T-helper 2 cell (primary cell): ENCODE data around the gene TRMU.

Source experiments
- DNase-seq, 5 experiments: peaks; one replicate each; pipeline versions ENCODE4 v3.0.0 to v3.0.0-alpha.2; 2012 to 2022
- total RNA-seq, 2 donors: gene quantifications; one replicate each; lab custom pipeline; 2026; lab: John Stamatoyannopoulos, UW

TRMU gene, protein sequence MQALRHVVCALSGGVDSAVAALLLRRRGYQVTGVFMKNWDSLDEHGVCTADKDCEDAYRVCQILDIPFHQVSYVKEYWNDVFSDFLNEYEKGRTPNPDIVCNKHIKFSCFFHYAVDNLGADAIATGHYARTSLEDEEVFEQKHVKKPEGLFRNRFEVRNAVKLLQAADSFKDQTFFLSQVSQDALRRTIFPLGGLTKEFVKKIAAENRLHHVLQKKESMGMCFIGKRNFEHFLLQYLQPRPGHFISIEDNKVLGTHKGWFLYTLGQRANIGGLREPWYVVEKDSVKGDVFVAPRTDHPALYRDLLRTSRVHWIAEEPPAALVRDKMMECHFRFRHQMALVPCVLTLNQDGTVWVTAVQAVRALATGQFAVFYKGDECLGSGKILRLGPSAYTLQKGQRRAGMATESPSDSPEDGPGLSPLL
- 29.6 to 45.2 reads per million in 2 donors for total RNA-seq

GRCh38 chr22:46335201-46336118 is at the start of gene TRMU:
TSS of gene TRMU (plus strand) at chr22:46335714. CDS start at chr22:46335765, 51 bp downstream.
- DNase-seq = peak; percentile 34 to 87 (median 51)

GRCh38 chr22:46286006-46286405 is 49.5 kb upstream of the TRMU start:
- DNase-seq = no peak

DNA sequence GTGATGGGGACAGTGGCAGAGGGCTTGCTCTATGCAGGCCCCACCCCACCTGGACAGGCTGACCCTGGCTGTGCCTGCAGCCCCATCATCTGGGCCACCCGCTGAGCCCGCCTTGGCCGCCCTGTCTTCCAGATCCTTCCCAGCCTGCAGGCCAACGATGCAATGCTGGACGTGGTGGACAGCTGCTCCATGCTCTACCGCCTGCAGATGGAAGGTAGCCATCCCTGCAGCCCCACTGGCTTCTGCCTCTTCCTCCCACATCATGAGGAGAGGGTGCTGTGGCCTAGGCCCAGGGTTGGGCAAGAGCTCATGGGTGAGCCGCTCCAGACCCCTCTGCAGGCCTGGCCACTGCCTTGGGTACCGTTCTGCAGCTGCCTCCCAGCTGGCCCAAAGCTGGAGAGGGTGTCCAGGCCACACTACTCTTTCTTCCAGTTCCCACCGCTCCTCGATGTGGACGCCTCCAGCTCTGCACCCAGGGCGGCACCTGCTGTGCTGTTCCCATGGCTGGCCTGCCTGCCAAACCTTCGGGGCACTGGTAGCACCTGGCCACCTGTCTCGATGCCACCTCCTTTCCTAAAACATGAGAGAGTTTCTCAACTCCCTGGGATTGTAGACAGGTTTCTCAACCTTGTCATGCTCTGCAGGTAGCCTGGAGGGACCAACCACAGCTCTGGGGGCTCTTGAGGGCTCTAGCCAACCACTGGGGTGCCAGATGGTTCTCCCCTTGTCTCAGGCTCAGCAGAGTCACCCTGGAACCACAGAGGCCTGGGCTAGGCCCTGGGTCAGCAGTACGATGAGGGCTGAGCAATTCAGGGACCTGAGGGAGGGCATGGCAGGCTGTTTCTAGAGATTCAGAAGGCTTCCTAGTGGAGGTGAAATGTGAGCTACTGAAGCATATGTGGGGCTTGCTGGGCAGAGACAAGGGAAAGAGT is 48.3 kb upstream of the TRMU start:
- DNase-seq = no peak

- DNase-seq = peak in 2 of 5 experiments; percentile 23 to 89
Measured at GRCh38 chr22:46287873-46288751, 47.4 kb upstream of the TRMU start.

- DNase-seq = no peak
Measured at GRCh38 chr22:46288846-46289243, 46.7 kb upstream of the TRMU start.

DNA sequence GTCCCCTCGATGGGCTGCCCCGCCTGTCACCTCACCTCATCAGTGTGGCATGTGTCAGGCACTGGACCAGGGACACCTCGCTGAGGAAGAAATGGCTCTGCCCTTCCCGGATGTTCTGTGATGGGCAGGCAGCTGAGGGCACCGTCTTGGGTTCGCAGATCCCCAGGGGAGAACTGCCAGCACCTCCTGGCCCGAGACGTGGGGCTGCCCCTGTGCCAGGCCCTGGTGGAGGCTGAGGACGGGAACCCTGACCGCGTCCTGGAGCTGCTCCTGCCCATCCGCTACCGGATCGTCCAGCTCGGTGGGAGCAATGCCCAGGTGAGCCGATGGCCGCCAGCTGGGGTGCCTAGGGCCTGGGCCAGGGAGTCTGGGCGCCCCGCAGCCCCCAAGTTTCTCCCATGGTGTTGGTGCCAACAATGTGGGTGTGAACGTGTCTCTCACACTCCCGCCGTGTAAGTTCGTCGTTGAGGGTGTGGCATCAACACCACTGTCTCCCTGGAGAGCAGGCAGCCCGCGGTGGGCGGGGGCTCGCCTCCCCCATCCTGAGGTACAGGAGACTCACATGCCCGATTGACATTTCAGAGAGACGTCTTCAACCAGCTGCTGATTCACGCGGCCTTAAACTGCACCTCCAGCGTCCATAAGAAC is 46.1 kb upstream of the TRMU start:
- peak in 1 of 5 experiments; percentile 30 for DNase-seq

DNA sequence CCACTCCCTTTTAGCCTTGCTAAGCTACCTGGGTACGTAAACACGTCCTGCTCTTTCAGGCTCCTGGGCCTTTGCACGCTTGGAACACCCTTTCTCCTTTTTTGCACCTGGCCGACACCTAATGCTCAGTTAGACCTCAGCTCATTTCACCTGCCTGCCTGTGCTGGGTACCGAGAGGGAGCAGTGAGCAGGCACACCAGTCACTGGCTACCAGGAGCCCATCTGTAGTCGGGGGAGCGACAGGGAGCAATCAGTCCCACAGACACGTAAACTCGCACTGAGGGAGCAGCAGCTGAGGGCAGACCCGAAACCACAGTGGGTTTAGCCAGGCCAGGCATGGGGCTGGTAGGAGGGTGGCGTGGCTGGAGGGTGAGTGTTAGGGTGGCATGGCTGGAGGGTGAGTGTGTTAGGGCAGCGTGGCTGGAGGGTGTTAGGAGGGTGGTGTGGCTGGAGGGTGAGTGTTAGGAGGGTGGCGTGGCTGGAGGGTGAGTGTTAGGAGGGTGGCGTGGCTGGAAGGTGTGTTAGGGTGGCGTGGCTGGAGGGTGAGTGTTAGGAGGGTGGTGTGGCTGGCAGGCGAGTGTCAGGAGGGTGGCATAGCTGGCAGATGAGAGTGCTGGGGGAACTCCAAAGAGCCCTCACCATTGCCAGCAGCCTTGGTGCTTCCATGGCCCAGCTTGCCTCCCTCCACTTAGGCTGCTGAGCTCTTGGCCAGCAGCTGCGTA is 45.2 kb upstream of the TRMU start:
- no peak for DNase-seq

DNA sequence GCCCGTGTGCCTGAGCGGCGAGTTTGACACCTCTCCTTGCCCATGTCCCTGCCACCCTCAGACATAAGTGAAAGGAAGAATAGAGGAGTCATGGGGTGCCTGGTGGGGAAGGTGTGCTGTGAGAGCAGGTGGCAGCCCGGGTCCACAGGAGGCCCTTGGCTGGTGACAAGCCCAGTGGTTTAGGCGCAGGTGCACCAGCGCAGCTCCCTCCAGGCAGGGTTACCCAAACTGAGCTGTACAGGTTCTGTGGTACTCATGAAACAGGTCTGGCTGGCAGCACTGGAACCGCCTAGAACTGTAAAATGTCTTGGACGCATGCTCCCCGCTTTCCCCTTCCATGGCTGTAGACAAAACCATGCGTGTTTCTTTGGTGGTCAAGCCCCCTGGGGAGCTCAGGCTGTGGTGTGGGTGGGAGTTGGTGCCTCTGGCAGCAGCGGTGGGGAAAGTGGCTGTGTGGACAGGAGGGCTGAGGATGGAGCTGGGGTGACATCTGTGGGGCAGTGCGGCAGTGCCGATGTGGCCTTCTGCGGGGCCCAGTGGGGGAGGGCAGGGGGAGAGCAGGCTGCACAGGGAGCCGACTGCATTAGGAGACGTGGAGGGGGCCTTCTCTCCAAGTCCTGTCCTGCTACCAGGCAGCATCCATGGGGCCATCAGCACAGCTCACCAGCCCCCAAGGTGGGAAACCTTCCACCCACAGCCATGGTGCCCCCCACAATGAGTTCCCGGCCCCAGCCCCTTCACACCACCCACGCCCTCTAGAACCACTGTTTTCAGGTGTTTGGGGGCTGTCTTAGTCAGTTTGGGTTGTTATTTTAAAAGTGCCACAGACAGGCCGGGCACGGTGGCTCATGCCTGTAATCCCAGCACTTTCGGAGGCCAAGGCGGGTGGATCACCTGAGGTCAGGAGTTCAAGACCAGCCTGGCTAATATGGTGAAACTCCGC is 44.4 kb upstream of the TRMU start:
- no peak for DNase-seq

DNA sequence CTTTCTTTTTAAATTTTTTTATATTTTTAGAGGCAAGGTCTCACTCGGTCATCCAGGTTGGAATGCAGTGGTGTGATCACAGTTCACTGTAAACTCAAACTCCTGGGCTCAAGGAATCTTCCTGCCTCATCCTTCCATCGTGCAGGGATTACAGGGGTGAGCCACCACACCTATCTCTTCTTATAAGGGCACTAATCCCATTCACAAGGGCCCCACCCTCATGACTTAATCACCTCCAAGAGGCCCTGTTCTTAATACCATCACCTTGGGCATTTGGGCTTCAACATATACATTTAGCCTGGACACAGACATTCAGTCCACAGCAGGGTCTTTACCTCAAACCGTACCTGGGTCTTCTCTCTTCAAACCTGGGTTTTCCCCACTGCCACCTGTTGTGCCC is 43.3 kb upstream of the TRMU start:
- DNase-seq = no peak

GRCh38 chr22:46292732-46293131 is 42.8 kb upstream of the TRMU start:
- DNase-seq = no peak

GRCh38 chr22:46293577-46294260 is 41.8 kb upstream of the TRMU start:
- no peak for DNase-seq

DNA sequence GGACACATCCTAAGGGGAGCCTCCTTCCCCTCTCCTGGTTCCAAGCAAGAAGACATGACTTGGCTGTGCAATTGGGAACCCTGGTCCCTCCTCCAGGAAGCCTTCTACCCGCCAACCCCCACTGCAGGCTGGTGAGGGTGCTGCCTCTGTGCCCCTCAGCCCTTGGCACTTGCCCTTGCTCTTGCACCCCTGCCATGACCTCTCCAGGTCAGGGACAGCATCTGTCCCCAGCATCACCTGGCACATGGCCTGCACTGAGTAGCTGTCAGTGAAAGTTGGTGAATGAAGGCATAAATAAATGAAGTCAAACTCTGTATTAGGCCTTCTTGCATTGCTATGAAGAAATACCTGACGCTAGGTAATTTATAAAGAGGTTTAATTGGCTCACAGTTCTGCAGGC is 40.7 kb upstream of the TRMU start:
- DNase-seq = no peak

- DNase-seq = no peak
Measured at GRCh38 chr22:46295277-46295971, 40.1 kb upstream of the TRMU start.

DNA sequence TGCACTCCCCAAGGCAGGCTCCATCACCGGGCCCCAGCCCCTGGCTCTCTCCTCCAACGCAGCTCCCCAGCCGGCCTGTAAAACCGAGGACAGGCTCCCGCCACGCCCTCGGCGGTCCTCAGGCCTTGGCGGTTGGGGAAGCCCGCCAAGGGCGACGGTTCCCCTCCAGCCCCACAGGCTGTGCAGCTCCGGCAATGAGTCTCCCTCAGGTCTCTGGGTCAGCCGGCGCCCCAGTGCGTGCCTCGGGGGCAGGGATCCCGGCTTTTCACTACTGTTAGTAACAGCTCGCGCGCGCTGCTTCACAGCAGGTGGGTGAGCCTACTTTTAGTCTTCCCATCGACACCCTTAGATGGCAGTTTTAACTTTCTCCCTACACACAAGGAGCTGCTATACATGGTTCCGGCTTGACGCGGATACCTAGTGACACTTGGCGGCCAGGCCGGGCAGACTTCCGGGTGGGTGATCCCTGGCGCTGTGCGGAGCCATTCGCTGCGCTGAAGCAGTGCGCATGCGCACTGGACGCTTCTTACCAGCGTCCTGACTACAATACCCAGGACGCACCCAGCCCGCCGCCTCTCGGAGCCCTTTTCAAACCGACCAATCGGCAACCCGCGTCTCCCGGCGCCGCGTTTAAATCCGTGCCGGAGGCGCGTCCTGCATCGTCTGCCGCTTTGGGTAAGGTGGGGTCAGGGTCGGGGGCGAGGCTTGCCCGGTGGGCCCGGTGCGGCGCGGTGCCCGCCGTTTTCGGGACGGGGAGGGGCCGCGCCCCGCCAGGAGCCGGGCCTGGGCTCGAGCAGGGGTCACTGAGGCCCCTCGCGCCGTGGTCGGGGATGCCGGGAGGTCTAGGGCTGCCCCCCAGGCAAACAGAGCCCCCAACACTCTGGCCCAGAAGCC is 39.0 kb upstream of the TRMU start, which contains the start of gene GTSE1:
GTSE1 (plus strand) TSS at position 614 of the 894 bp plus-strand sequence. CDS start 531 bp downstream, outside the sequence.
- DNase-seq = peak; percentile 94 to 99 (median 96)

DNA sequence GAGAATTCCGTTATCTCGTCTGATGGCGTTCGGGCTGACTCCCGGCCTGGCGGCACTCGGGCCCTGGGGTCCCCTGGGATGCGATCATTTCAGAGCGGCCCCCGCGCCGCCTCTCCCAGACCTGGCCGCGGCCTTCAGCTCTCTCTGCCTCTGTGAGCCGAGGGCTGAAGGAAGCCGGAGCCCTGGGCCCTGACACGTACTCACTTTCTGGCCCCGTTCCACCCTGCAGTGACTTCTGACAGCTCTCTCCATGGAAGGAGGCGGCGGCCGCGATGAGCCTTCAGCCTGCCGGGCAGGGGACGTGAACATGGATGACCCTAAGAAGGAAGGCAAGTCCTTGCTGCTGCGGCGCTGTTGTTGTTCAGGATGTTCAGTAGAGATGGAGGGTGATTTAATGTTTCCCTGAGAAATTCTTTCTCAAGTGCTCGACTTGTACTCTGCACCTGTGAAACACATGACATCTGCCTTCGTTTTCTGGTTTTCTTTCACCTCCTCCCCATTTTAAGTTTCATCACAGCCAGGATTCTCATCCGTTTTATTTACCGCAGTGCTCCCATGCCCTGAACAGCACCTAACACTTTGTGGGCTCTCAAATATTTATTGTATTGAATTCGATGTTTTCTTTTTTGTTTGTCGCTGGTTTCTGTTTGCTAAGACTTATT is 38.2 kb upstream of the TRMU start:
- DNase-seq = peak in 1 of 5 experiments; percentile 31

DNA sequence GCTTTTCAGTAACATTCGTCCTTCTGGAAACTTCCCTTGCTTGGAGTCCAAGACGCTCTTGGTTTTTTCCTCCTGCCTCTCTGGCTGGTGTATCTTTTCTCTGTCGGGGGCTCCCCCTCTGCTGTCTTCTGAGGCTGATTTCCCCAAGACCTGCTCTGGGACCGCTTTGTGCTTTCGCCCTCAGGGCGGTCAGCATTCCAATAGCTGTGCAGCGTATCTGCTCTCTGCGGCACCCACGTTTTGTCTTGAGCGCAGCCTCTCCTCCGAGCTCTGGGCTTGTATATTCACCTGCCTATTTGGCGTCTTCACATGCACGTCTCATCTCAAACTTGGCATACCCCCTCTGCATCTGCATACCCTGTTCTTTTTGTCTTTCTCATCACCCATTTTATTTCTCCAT is 36.4 kb upstream of the TRMU start:
- no peak for DNase-seq
